ENCODE data around the gene DPM2.

DPM2 gene

DNA sequence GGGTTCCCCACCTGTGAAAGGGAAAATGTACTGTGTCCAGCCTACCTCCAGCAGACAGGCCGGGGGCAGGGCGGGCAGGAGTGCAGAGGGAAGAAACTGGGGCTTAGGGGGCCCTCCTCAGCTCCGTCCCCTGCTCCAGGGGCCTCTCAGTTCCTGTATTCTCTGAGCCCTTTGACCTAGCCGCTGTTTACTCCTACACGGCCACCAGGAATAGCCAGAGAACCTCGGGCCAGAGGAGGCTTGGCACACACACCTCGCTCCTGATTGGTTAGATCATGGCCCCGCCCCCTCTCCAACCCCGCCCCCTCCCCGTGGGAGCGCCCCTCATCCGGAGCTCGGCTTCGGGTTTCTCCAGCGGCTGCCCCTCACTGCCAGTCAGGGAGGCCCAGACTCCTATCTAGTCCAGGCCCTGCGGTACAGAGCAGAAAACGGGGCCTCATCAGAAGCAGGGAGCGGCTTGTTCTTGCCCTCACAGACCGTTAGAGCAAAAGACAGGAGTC lies 40.4 kb downstream of the DPM2 start:
- H3K27me3 ChIP-seq (ENCODE audit: insufficient read depth, poor library complexity, severe bottlenecking), result no peaks in the 10 kb centered on the region
- H3K4me3 ChIP-seq (replicated peaks; ENCODE audit: insufficient read depth, low read length), result no peak overlapping the region
- H3K27ac ChIP-seq (replicated peaks), result no peak overlapping the region
- DNase-seq (ENCODE audit: low read depth in 1 of 2, low spot score in 1 of 2), result no peak
- TF ChIP-seq GABPA (IDR thresholded peaks at IDR 0.05; ENCODE audit: low read depth), result no peak
- TF ChIP-seq, protein P1, sequence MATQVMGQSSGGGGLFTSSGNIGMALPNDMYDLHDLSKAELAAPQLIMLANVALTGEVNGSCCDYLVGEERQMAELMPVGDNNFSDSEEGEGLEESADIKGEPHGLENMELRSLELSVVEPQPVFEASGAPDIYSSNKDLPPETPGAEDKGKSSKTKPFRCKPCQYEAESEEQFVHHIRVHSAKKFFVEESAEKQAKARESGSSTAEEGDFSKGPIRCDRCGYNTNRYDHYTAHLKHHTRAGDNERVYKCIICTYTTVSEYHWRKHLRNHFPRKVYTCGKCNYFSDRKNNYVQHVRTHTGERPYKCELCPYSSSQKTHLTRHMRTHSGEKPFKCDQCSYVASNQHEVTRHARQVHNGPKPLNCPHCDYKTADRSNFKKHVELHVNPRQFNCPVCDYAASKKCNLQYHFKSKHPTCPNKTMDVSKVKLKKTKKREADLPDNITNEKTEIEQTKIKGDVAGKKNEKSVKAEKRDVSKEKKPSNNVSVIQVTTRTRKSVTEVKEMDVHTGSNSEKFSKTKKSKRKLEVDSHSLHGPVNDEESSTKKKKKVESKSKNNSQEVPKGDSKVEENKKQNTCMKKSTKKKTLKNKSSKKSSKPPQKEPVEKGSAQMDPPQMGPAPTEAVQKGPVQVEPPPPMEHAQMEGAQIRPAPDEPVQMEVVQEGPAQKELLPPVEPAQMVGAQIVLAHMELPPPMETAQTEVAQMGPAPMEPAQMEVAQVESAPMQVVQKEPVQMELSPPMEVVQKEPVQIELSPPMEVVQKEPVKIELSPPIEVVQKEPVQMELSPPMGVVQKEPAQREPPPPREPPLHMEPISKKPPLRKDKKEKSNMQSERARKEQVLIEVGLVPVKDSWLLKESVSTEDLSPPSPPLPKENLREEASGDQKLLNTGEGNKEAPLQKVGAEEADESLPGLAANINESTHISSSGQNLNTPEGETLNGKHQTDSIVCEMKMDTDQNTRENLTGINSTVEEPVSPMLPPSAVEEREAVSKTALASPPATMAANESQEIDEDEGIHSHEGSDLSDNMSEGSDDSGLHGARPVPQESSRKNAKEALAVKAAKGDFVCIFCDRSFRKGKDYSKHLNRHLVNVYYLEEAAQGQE (IDR thresholded peaks at IDR 0.05; ENCODE audit: insufficient replicate concordance, low read depth), result no peak
- TF ChIP-seq SPI1 (IDR thresholded peaks at IDR 0.05; ENCODE audit: borderline replicate concordance, low read depth), result no peak
- no peak for TF ChIP-seq POLR2AphosphoS5 (IDR thresholded peaks at IDR 0.05; ENCODE audit: low read depth)
- no peak for TF ChIP-seq CTCF (IDR thresholded peaks at IDR 0.05; ENCODE audit: insufficient read depth, low read length)

DNA sequence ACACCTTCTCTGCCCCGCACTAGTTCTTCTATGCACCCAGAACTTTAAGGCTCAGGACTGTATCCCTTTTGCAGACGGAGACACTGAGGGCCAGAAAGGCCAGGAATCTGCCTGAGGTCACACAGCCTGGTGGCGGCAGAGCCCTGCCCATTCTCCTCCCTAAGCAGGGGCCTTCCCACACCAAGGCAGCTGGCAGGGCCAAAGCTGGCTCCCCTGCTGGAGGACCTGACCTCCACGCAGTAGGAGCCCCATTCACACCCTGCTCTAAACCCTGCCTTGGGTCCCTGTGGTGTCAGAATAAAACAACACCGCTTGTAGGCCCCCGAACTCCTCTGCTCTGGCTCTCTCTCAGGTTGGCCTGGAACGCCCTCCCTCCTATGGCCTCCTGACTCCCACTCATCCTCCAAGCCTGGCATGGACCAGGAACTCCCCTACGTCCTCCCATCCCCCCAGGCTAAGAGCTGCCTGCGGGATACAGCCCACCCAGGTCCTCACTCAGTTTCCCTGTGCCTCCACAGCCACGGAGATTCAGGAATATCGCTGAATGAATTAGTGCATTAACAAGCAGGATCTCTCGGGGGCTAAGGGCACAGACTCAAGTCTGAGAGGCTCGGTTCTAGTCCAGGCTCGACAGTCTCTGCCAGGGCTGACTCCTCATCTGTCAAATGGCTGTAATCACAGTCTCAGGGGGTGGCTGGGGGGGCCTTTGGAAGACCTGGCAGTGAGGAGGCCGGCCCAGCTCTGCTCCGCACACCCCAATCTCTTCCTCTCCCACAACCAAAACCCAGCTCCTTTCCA lies 41.1 kb downstream of the DPM2 start:
- H3K27ac ChIP-seq (replicated peaks), result no peak overlapping the region
- H3K4me3 ChIP-seq (replicated peaks; ENCODE audit: insufficient read depth, low read length), result no peak overlapping the region
- TF ChIP-seq GABPA (IDR thresholded peaks at IDR 0.05; ENCODE audit: low read depth), result no peak
- no peak for TF ChIP-seq POLR2AphosphoS5 (IDR thresholded peaks at IDR 0.05; ENCODE audit: low read depth)
- TF ChIP-seq CTCF (IDR thresholded peaks at IDR 0.05; ENCODE audit: insufficient read depth, low read length), result no peak
- TF ChIP-seq SPI1 (IDR thresholded peaks at IDR 0.05; ENCODE audit: borderline replicate concordance, low read depth), result no peak
- TF ChIP-seq, protein P1 (IDR thresholded peaks at IDR 0.05; ENCODE audit: insufficient replicate concordance, low read depth), result no peak
- no peaks in the 10 kb centered on the region for H3K27me3 ChIP-seq (ENCODE audit: insufficient read depth, poor library complexity, severe bottlenecking)
- no peak for DNase-seq (ENCODE audit: low read depth in 1 of 2, low spot score in 1 of 2)

DNA sequence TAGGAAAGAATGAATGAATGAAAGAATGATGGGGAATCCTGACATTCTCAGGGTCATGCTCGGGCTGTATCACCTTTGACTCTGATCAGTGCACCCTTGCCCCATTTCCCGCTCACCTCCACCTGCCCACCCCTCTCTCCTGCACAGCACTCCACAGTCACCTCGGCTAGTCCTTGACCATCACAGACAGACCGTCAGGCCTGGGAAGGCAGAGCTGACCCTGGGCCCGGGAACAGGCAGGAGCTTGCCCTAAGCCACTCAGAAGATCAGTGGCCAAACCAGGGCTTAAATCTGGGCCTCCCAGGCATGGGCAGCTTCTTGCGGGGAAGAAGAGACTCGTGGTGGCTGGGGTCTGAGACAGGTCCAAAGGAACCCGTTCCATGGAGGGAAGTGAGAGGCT lies 41.8 kb downstream of the DPM2 start:
- DNase-seq (ENCODE audit: low read depth in 1 of 2, low spot score in 1 of 2), result no peak
- Histone ChIP-seq H3K27ac (replicated peaks) (no peak overlapping the region), H3K4me3 (replicated peaks; ENCODE audit: insufficient read depth, low read length) (no peak overlapping the region), H3K27me3 (ENCODE audit: insufficient read depth, poor library complexity, severe bottlenecking) (no peaks in the 10 kb centered on the region)
- no peak for TF ChIP-seq CTCF (IDR thresholded peaks at IDR 0.05; ENCODE audit: insufficient read depth, low read length)
- TF ChIP-seq, protein P1 (IDR thresholded peaks at IDR 0.05; ENCODE audit: insufficient replicate concordance, low read depth), result no peak
- no peak for TF ChIP-seq SPI1 (IDR thresholded peaks at IDR 0.05; ENCODE audit: borderline replicate concordance, low read depth)
- no peak for TF ChIP-seq GABPA (IDR thresholded peaks at IDR 0.05; ENCODE audit: low read depth)
- TF ChIP-seq POLR2AphosphoS5 (IDR thresholded peaks at IDR 0.05; ENCODE audit: low read depth), result no peak
